22Rv1 (cell line): Measurements from ENCODE around the gene NOP56.

Experiments used
- H3K27ac ChIP-seq: fragments of 450-650 bp; 2 replicates; pipeline ENCODE4 v1.5.1; 2017
- CTCF ChIP-seq: fragments of 450-650 bp; IDR thresholded peaks from 2 replicates; pipeline ENCODE4 v1.5.1; 2017; ENCODE audit warnings: mild to moderate bottlenecking
- ZFX ChIP-seq: fragments of 450-650 bp; IDR thresholded peaks from 2 replicates; pipeline ENCODE4 v1.6.1; 2017; ENCODE audit warnings: antibody characterized with exemption, borderline replicate concordance

Gene NOP56

DNA sequence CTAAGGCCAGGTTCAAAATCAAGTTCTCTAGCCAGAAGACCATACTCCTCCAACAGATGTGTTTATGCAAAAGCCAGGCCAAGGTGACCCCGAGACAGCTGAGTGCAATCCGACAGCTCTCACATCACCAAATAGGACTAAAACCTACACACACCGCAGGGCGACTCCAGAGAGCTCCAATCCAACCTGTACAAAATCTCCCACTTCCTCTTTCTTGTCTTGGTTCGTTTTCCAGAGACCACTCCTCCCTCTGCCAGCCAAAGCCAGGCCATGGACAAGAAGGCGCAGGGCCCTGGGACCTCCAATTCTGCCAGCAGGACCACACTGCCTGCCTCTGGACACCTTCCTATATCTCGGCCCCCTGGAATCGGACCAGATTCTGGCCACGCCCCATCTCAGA, 11.5 kb upstream of the NOP56 start:
- TF ChIP-seq CTCF: no peak
- no peak for TF ChIP-seq ZFX

GRCh38 chr20:2643708-2644107, 8.7 kb upstream of the NOP56 start:
- H3K27ac ChIP-seq: no peak overlapping the region
- TF ChIP-seq CTCF (no peak), ZFX (no peak)

More for the DNA sequence above, 11.5 kb upstream of the NOP56 start:
- H3K27ac ChIP-seq: no peak overlapping the region

- TF ChIP-seq ZFX (no peak), CTCF (no peak)
- H3K27ac ChIP-seq: peak overlapping the region; percentile 94
These were observed 508 bp downstream of the NOP56 start for GRCh38 chr20:2652724-2653555.

GRCh38 chr20:2653556-2654383, 1.3 kb downstream of the NOP56 start:
- H3K27ac ChIP-seq: peak overlapping the region; percentile 94
- TF ChIP-seq CTCF: no peak
- TF ChIP-seq ZFX: no peak

- H3K27ac ChIP-seq: peak overlapping the region; percentile 94
- TF ChIP-seq CTCF (no peak), ZFX (no peak)
These were observed 2.0 kb downstream of the NOP56 start for GRCh38 chr20:2654384-2654822.

GRCh38 chr20:2654831-2655230, 2.4 kb downstream of the NOP56 start:
- peak overlapping the region; percentile 94; the same call in 1 of the 2 replicates for H3K27ac ChIP-seq
- TF ChIP-seq ZFX (no peak), CTCF (no peak)
